ENCODE results near the gene ZNF385D. TPM values are rescaled to one million over a fixed set of nuclear protein-coding genes. Genes with fewer than 3 reads are reported as not detected.

ZNF385D gene
- total and polyA plus RNA-seq, 3 experiments from 2014 or later: not detected

DNA sequence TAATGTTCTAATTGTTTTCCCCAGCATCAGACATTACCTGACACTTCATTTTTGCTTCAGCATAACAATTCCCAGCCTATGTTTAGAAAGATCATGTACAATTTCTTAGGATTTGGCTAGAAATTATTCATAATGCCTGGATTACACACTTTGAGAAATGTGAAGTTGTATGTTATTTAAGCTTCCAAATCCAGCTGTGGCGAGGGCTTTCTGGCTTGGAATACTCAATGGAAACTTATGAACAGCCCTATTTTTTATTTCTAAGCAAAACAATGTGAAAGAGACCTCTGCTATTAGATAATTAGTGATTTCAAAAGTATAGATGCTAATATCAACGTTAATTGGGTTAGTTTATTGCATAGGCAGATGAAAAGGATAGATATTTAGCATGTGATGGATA, 341.6 kb downstream of the ZNF385D start:
- Histone ChIP-seq H3K4me3 (ENCODE audit: low read length) (no peak overlapping the region), H3K9me3 (ENCODE audit: low read length) (no peaks in the 10 kb centered on the region), H3K27me3 (ENCODE audit: insufficient read depth, low read length, poor library complexity, severe bottlenecking) (no peaks in the 10 kb centered on the region), H3K4me1 (ENCODE audit: insufficient read depth, low read length) (no peaks in the 10 kb centered on the region), H3K36me3 (ENCODE audit: insufficient read depth, low read length) (no peaks in the 10 kb centered on the region), H3K27ac (ENCODE audit: low read depth, low read length) (no peak overlapping the region)
- Mint-ChIP-seq H3K9me3 (peaks cover 3 to 15% (median 8%) of the 10 kb centered on the region in 5 donors), H3K4me1 (no peaks in the 10 kb centered on the region), H3K36me3 (no peaks in the 10 kb centered on the region), H3K27me3 (no peaks in the 10 kb centered on the region), H3K4me3 (no peak overlapping the region), H3K27ac (no peak overlapping the region)
- POLR2A ChIA-PET: no interaction called here
- CTCF ChIA-PET: no interaction called here
- DNase-seq: no peak

DNA sequence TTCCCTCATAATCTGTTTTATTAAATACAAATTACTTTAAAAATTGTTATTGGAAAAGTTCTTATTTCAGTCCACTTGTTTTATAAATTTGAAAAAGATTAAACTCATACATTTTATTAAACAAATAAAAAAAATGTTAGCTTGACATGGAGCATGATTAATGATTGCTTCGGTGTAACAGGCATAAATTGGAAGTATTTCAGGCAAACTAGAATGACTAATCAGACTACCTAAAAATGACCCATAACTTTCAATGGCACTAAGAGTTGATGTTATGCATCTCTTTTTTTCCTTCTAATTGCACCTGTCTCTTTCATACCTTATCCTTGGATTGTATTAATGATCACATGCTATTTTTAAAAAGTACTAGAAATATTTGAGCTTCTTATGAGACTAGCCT, 343.3 kb downstream of the ZNF385D start:
- Mint-ChIP-seq H3K4me1 (no peaks in the 10 kb centered on the region), H3K27ac (no peak overlapping the region), H3K36me3 (no peaks in the 10 kb centered on the region), H3K27me3 (no peaks in the 10 kb centered on the region), H3K4me3 (no peak overlapping the region), H3K9me3 (peaks cover 6 to 21% (median 13%) of the 10 kb centered on the region in 5 donors)
- ChIA-PET CTCF (no interaction called here), POLR2A (no interaction called here)
- Histone ChIP-seq H3K27ac (ENCODE audit: low read depth, low read length) (no peak overlapping the region), H3K9me3 (ENCODE audit: low read length) (no peaks in the 10 kb centered on the region), H3K4me1 (ENCODE audit: insufficient read depth, low read length) (no peaks in the 10 kb centered on the region), H3K4me3 (ENCODE audit: low read length) (no peak overlapping the region), H3K36me3 (ENCODE audit: insufficient read depth, low read length) (no peaks in the 10 kb centered on the region), H3K27me3 (ENCODE audit: insufficient read depth, low read length, poor library complexity, severe bottlenecking) (no peaks in the 10 kb centered on the region)
- no peak for DNase-seq

DNA sequence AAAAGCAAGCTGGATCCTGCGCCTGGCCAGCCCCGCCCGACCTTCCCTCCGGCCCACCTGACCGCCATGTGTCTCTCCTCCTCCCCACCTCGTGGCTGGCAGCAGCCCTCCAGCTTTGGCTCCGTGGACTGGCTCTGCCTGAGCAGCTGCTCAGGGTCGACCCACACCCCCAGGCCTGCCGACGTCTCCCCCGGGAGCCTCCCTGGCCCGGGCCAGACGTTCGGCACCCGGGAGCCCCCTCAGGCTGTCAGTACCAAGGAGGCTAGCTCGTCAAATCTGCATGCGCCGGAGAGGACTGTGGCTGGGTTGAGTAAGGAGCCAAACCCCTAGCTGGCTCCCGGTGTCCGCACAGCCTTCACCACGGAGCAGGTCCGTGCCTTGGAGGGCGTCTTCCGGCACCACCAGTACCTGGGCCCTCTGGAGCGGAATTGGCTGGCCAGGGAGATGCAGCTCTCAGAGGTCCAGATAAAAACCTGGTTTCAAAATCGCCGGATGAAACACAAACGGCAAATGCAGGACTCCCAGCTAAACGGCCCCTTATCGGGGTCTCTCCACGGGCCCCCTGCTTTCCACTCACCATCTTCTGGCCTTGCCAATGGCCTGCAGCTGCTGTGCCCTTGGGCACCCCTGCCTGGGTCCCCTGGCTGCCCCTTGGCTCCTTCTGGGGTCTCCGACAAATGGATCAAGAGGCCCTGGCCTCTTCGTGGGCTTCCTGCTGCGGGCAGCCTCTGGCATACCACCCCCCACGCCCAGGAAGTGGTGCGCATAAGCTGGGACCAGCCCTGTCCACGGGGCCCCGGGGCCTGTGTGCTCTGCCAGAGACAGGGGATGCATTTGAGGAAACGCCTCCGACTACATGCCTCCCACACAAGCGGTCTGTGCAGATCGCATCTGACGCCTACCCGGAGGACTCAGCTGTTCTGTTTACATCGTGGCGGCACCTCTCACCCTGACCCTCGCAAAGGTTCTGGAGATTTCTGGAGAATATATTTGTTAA, 345.0 kb downstream of the ZNF385D start:
- H3K4me1 Mint-ChIP-seq: no peaks in the 10 kb centered on the region
- POLR2A ChIA-PET: no interaction called here
- Histone ChIP-seq H3K4me3 (ENCODE audit: low read length) (no peak overlapping the region), H3K27me3 (ENCODE audit: insufficient read depth, low read length, poor library complexity, severe bottlenecking) (no peaks in the 10 kb centered on the region), H3K9me3 (ENCODE audit: low read length) (no peaks in the 10 kb centered on the region), H3K27ac (ENCODE audit: low read depth, low read length) (no peak overlapping the region), H3K36me3 (ENCODE audit: insufficient read depth, low read length) (no peaks in the 10 kb centered on the region), H3K4me1 (ENCODE audit: insufficient read depth, low read length) (no peaks in the 10 kb centered on the region)
- no peak overlapping the region for H3K27ac Mint-ChIP-seq
- CTCF ChIA-PET: no interaction called here
- no peaks in the 10 kb centered on the region for H3K36me3 Mint-ChIP-seq
- peaks cover 6 to 20% (median 13%) of the 10 kb centered on the region in 5 donors for H3K9me3 Mint-ChIP-seq
- no peak overlapping the region for H3K4me3 Mint-ChIP-seq
- H3K27me3 Mint-ChIP-seq: no peaks in the 10 kb centered on the region
- DNase-seq: no peak

DNA sequence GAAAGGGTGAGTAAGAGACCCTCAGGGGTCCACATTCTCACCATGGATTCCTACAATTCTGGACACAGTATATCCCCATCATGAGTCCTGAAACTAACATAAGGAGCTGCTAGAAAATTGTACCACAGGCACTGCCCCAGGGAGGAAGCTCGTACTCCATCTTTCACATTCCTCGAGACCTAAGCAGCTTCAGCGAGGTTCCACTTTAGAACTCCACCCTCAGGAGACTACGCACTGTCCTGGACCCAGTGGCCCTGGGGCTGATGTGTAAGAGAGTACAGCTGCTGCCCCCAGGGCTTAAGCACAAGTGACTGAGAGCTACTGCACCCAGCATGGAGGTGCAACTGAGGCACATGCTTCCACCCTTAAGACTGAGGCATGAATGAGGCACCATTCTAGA, 352.5 kb downstream of the ZNF385D start:
- no peaks in the 10 kb centered on the region for H3K27me3 ChIP-seq (ENCODE audit: insufficient read depth, low read length, poor library complexity, severe bottlenecking)
- Mint-ChIP-seq H3K4me3 (no peak overlapping the region), H3K27ac (no peak overlapping the region), H3K36me3 (no peaks in the 10 kb centered on the region), H3K4me1 (no peaks in the 10 kb centered on the region), H3K27me3 (no peaks in the 10 kb centered on the region), H3K9me3 (peaks cover 0 to 17% (median 8%) of the 10 kb centered on the region in 5 donors)
- no peaks in the 10 kb centered on the region for H3K9me3 ChIP-seq (ENCODE audit: low read length)
- CTCF ChIA-PET: no interaction called here
- H3K27ac ChIP-seq (ENCODE audit: low read depth, low read length): no peak overlapping the region
- no peaks in the 10 kb centered on the region for H3K36me3 ChIP-seq (ENCODE audit: insufficient read depth, low read length)
- H3K4me3 ChIP-seq (ENCODE audit: low read length): no peak overlapping the region
- no peaks in the 10 kb centered on the region for H3K4me1 ChIP-seq (ENCODE audit: insufficient read depth, low read length)
- POLR2A ChIA-PET: no interaction called here
- no peak for DNase-seq

DNA sequence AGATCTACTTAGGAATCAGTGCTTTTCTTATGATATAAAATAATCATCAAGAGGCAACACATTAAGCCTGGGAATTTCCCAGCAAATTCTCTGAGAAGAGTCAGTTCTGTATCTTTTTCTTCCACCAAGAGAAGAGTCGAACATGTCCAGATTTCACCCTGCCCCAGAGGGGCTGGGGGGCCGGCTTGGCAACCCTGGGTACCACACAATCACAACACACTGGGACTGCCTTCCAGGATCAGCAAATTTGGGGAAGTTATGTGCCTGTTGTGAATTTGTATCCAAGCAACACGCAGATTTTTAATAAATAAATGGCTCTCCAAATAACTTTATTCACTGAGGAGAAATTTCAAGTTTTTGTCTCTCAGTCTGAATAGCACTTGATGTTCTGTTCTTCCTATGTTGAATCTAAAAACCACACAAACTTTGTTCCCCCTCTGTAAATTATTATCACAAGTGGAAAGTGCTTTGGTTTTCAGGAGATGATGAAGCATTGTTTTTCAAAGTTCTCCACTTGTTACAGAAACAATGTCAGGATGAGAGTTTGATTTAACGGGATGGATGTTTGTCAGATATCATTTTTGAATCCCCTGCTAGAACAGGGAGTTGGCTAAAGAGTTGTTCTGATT, 357.2 kb downstream of the ZNF385D start:
- H3K4me1 Mint-ChIP-seq: no peaks in the 10 kb centered on the region
- Histone ChIP-seq H3K4me3 (ENCODE audit: low read length) (no peak overlapping the region), H3K27ac (ENCODE audit: low read depth, low read length) (no peak overlapping the region), H3K4me1 (ENCODE audit: insufficient read depth, low read length) (no peaks in the 10 kb centered on the region), H3K9me3 (ENCODE audit: low read length) (no peaks in the 10 kb centered on the region), H3K27me3 (ENCODE audit: insufficient read depth, low read length, poor library complexity, severe bottlenecking) (no peaks in the 10 kb centered on the region), H3K36me3 (ENCODE audit: insufficient read depth, low read length) (no peaks in the 10 kb centered on the region)
- ChIA-PET CTCF (no interaction called here), POLR2A (no interaction called here)
- no peaks in the 10 kb centered on the region for H3K27me3 Mint-ChIP-seq
- H3K36me3 Mint-ChIP-seq: no peaks in the 10 kb centered on the region
- no peak overlapping the region for H3K4me3 Mint-ChIP-seq
- H3K27ac Mint-ChIP-seq: no peak overlapping the region
- peaks cover 0 to 9% (median 3%) of the 10 kb centered on the region in 5 donors for H3K9me3 Mint-ChIP-seq
- DNase-seq: no peak

DNA sequence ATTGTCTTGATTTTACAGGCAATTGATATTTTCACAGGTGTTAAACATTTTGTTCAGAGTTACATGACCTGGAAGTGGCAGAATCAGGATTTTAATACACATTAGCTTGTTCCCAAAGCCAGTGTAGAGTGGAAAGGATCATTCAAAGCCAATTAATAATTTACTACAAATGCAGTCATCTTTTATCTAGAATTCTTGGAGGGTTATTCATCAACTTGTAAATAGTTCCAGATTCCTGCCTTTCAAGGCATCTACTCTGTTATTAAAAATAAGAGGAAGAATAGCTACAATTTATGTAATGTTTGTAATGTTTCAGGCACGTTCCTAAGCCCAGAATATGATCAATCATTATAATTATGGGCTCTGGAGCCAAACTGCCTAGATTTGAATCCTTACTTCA, 358.5 kb downstream of the ZNF385D start:
- Mint-ChIP-seq H3K4me3 (no peak overlapping the region), H3K36me3 (no peaks in the 10 kb centered on the region), H3K9me3 (peaks cover 2 to 16% (median 5%) of the 10 kb centered on the region in 5 donors), H3K27ac (no peak overlapping the region), H3K27me3 (no peaks in the 10 kb centered on the region), H3K4me1 (no peaks in the 10 kb centered on the region)
- DNase-seq: no peak
- POLR2A ChIA-PET: no interaction called here
- Histone ChIP-seq H3K27me3 (ENCODE audit: insufficient read depth, low read length, poor library complexity, severe bottlenecking) (no peaks in the 10 kb centered on the region), H3K4me1 (ENCODE audit: insufficient read depth, low read length) (no peaks in the 10 kb centered on the region), H3K36me3 (ENCODE audit: insufficient read depth, low read length) (no peaks in the 10 kb centered on the region), H3K27ac (ENCODE audit: low read depth, low read length) (no peak overlapping the region), H3K4me3 (ENCODE audit: low read length) (no peak overlapping the region), H3K9me3 (ENCODE audit: low read length) (no peaks in the 10 kb centered on the region)
- CTCF ChIA-PET: no interaction called here

DNA sequence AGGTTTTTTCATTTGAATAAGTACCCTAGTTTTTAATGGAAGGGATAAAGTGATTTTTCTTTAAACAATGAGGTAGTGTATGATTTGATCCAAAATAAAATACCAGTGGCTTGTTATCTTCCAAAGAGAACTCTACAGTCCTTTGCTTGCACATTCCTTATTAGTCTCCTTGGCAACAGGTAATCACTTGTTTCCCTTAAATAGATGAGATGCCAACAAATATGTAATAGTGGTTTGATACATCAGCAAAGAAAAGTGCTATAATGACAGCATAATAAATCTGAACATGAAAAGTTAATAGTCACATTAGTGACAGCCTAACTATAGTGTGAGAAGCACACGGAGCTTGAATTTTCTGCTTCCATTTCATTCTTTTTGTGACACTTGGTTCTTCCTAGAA, 360.2 kb downstream of the ZNF385D start:
- CTCF ChIA-PET: no interaction called here
- Histone ChIP-seq H3K36me3 (ENCODE audit: insufficient read depth, low read length) (no peaks in the 10 kb centered on the region), H3K4me1 (ENCODE audit: insufficient read depth, low read length) (no peaks in the 10 kb centered on the region), H3K27me3 (ENCODE audit: insufficient read depth, low read length, poor library complexity, severe bottlenecking) (no peaks in the 10 kb centered on the region), H3K4me3 (ENCODE audit: low read length) (no peak overlapping the region), H3K27ac (ENCODE audit: low read depth, low read length) (no peak overlapping the region), H3K9me3 (ENCODE audit: low read length) (no peaks in the 10 kb centered on the region)
- Mint-ChIP-seq H3K36me3 (no peaks in the 10 kb centered on the region), H3K4me3 (no peak overlapping the region), H3K27ac (no peak overlapping the region), H3K27me3 (no peaks in the 10 kb centered on the region), H3K9me3 (peaks cover 2 to 20% (median 9%) of the 10 kb centered on the region in 5 donors), H3K4me1 (no peaks in the 10 kb centered on the region)
- POLR2A ChIA-PET: no interaction called here
- DNase-seq: no peak

DNA sequence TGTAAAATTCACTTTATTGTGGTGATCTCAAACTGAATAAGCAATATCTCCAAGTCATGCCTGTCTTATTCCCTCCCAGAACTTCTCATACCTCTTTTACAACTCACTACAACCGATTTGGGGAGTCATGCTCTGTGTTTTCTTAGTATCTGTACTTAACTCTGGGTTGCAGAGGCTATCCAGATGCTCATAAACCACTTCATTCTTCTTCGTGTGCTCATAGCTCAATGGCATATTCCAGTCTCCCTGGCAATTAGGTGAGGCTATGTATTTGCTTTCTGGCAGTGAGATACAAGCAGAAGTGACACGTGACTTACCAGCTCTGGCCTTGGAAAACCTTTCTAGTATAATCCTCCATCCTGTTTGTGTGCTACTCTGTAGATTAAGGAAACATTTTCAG, 360.9 kb downstream of the ZNF385D start:
- H3K4me3 Mint-ChIP-seq: no peak overlapping the region

More for the DNA sequence above, 360.9 kb downstream of the ZNF385D start:
- H3K9me3 ChIP-seq (ENCODE audit: low read length): no peaks in the 10 kb centered on the region
- no peak overlapping the region for H3K27ac ChIP-seq (ENCODE audit: low read depth, low read length)
- Mint-ChIP-seq H3K9me3 (peaks cover 2 to 23% (median 9%) of the 10 kb centered on the region in 5 donors), H3K36me3 (no peaks in the 10 kb centered on the region), H3K4me1 (no peaks in the 10 kb centered on the region), H3K27me3 (no peaks in the 10 kb centered on the region), H3K27ac (no peak overlapping the region)
- H3K27me3 ChIP-seq (ENCODE audit: insufficient read depth, low read length, poor library complexity, severe bottlenecking): no peaks in the 10 kb centered on the region
- H3K4me1 ChIP-seq (ENCODE audit: insufficient read depth, low read length): no peaks in the 10 kb centered on the region
- no peak overlapping the region for H3K4me3 ChIP-seq (ENCODE audit: low read length)
- no peak for DNase-seq
- H3K36me3 ChIP-seq (ENCODE audit: insufficient read depth, low read length): no peaks in the 10 kb centered on the region
- POLR2A ChIA-PET: no interaction called here
- CTCF ChIA-PET: no interaction called here
